GM23338 (cell line): ENCODE results near the gene AIF1L. TPM values are rescaled to one million over a fixed set of nuclear protein-coding genes. Genes with fewer than 3 reads are reported as not detected.

Experiments used
- ATAC-seq: fragments of 200-7000 bp; cut with Tn5 transposase; 3 replicates; pipeline ENCODE4 v1.9.1; 2020
- DNase-seq: peaks from one replicate; pipeline ENCODE4 v3.0.0-alpha.2; 2015; ENCODE audit warnings: low spot score
- H2AFZ ChIP-seq: fragments of 200-600 bp; sonication (generic); 2 replicates; pipeline ENCODE4 v1.8.0; 2016; ENCODE audit warnings: antibody characterized with exemption, mild to moderate bottlenecking, moderate library complexity
- H3F3A ChIP-seq: fragments of 200-600 bp; sonication (generic); replicated peaks from 2 replicates; pipeline ENCODE4 v1.8.0; 2017; ENCODE audit warnings: antibody characterized with exemption, mixed run types, low read depth
- H3K27ac ChIP-seq: fragments of 200-600 bp; sonication (generic); 2 replicates; pipeline ENCODE4 v1.6.1; 2016; ENCODE audit warnings: low read depth
- H3K27me3 ChIP-seq: fragments of 200-600 bp; sonication (generic); 2 replicates; pipeline ENCODE4 v1.8.0; 2016; ENCODE audit warnings: mild to moderate bottlenecking, mixed run types, moderate library complexity; ENCODE audit not compliant: insufficient read depth
- H3K36me3 ChIP-seq: fragments of 200-600 bp; sonication (generic); 2 replicates; pipeline ENCODE4 v1.8.0; 2016; ENCODE audit warnings: mild to moderate bottlenecking; ENCODE audit not compliant: insufficient read depth
- H3K4me1 ChIP-seq: fragments of 200-600 bp; sonication (generic); 2 replicates; pipeline ENCODE4 v1.8.0; 2016; ENCODE audit warnings: mild to moderate bottlenecking, moderate library complexity; ENCODE audit not compliant: insufficient read depth
- H3K4me2 ChIP-seq: fragments of 200-600 bp; sonication (generic); 2 replicates; pipeline ENCODE4 v1.7.1; 2017; ENCODE audit warnings: mixed run types
- H3K4me3 ChIP-seq: fragments of 200-600 bp; sonication (generic); 2 replicates; pipeline ENCODE4 v1.6.1; 2016; ENCODE audit warnings: mixed run types
- H3K79me2 ChIP-seq: fragments of 200-600 bp; sonication (generic); replicated peaks from 2 replicates; pipeline ENCODE4 v1.8.0; 2017; ENCODE audit warnings: mild to moderate bottlenecking; ENCODE audit not compliant: insufficient read depth
- H3K9me2 ChIP-seq: fragments of 200-600 bp; sonication (generic); 2 replicates; pipeline ENCODE4 v1.8.0; 2017; ENCODE audit not compliant: insufficient read depth
- H4K20me1 ChIP-seq: fragments of 200-600 bp; sonication (generic); replicated peaks from 2 replicates; pipeline ENCODE4 v1.8.0; 2017; ENCODE audit warnings: mild to moderate bottlenecking; ENCODE audit not compliant: insufficient read depth
- H3K27ac Mint-ChIP-seq: 2 replicates; pipeline ENCODE4 v1.8.0; 2020; ENCODE audit warnings: inconsistent platforms, mild to moderate bottlenecking, moderate library complexity, mixed read lengths
- H3K27me3 Mint-ChIP-seq: 3 replicates; pipeline ENCODE4 v1.8.0; 2022; ENCODE audit warnings: low read depth, mild to moderate bottlenecking, moderate library complexity, mixed read lengths, inconsistent platforms; ENCODE audit not compliant: insufficient read depth, poor library complexity
- H3K36me3 Mint-ChIP-seq: 3 replicates; pipeline ENCODE4 v1.8.0; 2021; ENCODE audit warnings: low read depth, mild to moderate bottlenecking, inconsistent platforms, moderate library complexity, mixed read lengths
- H3K4me1 Mint-ChIP-seq: 3 replicates; pipeline ENCODE4 v1.8.0; 2020; ENCODE audit warnings: mild to moderate bottlenecking, inconsistent platforms, mixed read lengths
- H3K4me3 Mint-ChIP-seq: 3 replicates; pipeline ENCODE4 v1.8.0; 2021; ENCODE audit warnings: moderate library complexity, mild to moderate bottlenecking, inconsistent platforms, mixed read lengths
- H3K9me3 Mint-ChIP-seq: 3 replicates; pipeline ENCODE4 v1.8.0; 2020; ENCODE audit warnings: moderate library complexity, mild to moderate bottlenecking, inconsistent platforms, mixed read lengths
- CREB1 ChIP-seq: fragments of 250-450 bp; sonication (Bioruptor Pico); IDR thresholded peaks from 2 replicates; pipeline ENCODE4 v1.5.0; 2020; ENCODE audit warnings: low read depth, mild to moderate bottlenecking, moderate library complexity
- EZH2 ChIP-seq: fragments of 200-600 bp; sonication (generic); IDR thresholded peaks from one replicate; pipeline ENCODE4 v1.8.0; 2017; ENCODE audit warnings: antibody characterized with exemption, mild to moderate bottlenecking, low read depth; ENCODE audit not compliant: unreplicated experiment
- EZH2phosphoT487 ChIP-seq: fragments of 200-600 bp; sonication (generic); IDR thresholded peaks from one replicate; pipeline ENCODE4 v1.8.1; 2018; ENCODE audit warnings: antibody characterized with exemption; ENCODE audit not compliant: unreplicated experiment
- JUNB ChIP-seq: IDR thresholded peaks from one replicate; pipeline ENCODE4 v1.6.1; 2016; ENCODE audit warnings: antibody characterized with exemption; ENCODE audit not compliant: unreplicated experiment
- NANOG ChIP-seq: IDR thresholded peaks from 2 replicates; pipeline ENCODE4 v1.6.1; 2016; ENCODE audit warnings: antibody characterized with exemption, borderline replicate concordance
- POLR2AphosphoS5 ChIP-seq: IDR thresholded peaks from 2 replicates; pipeline ENCODE4 v1.6.1; 2016; ENCODE audit warnings: antibody characterized with exemption, low read depth
- STAT1 ChIP-seq: IDR thresholded peaks from one replicate; pipeline ENCODE4 v1.6.1; 2016; ENCODE audit warnings: antibody characterized with exemption; ENCODE audit not compliant: unreplicated experiment
- ZNF114 ChIP-seq: fragments of 250-450 bp; sonication (Bioruptor Pico); IDR thresholded peaks from 2 replicates; pipeline ENCODE4 v1.5.0; 2020; ENCODE audit warnings: mild to moderate bottlenecking, moderate library complexity
- ZNF331 ChIP-seq: fragments of 250-450 bp; sonication (Bioruptor Pico); IDR thresholded peaks from 2 replicates; pipeline ENCODE4 v1.5.0; 2020; ENCODE audit warnings: low read depth, mild to moderate bottlenecking, moderate library complexity
- polyA plus RNA-seq: library from polyadenylated mRNA; unstranded; fragments of >200 nt; fragmentation: Nextera tagmentation; extraction: Ambion mirVana; gene quantifications from 2 replicates; pipeline ENCODE4 v1.2.1, GENCODE V29; 2016
- total RNA-seq: library from RNA; depleted of rRNA; stranded (reverse); fragments of >200 nt; shearing (Covaris generic); gene quantifications from 2 replicates; pipeline ENCODE4 v1.2.3, GENCODE V29; 2014
- TF ChIP-seq, protein P1 (sequence below): fragments of 250-450 bp; sonication (Bioruptor Pico); IDR thresholded peaks from 2 replicates; pipeline ENCODE4 v1.5.0; 2020; ENCODE audit warnings: mild to moderate bottlenecking, moderate library complexity
- TF ChIP-seq, protein P2 (sequence below), 2 experiments: fragments of 200-600 bp in 1 of 2; sonication (generic) in 1 of 2; conservative IDR thresholded peaks; 2 replicates each; pipeline versions ENCODE4 v1.5.1 to v1.6.1; 2016 to 2017; ENCODE audit warnings: antibody characterized with exemption in 2 of 2, low read depth in 2 of 2, mild to moderate bottlenecking in 2 of 2, moderate library complexity in 1 of 2
- TF ChIP-seq, protein P3 (sequence below): IDR thresholded peaks from one replicate; pipeline ENCODE4 v1.6.1; 2018; ENCODE audit warnings: antibody characterized with exemption; ENCODE audit not compliant: unreplicated experiment
- TF ChIP-seq, protein P4 (sequence below): IDR thresholded peaks from 2 replicates; pipeline ENCODE4 v1.6.1; 2016; ENCODE audit warnings: antibody characterized with exemption

Gene AIF1L
- total and polyA plus RNA-seq, 2 experiments from 2014 or later, result 76.4 to 87.8 TPM

DNA sequence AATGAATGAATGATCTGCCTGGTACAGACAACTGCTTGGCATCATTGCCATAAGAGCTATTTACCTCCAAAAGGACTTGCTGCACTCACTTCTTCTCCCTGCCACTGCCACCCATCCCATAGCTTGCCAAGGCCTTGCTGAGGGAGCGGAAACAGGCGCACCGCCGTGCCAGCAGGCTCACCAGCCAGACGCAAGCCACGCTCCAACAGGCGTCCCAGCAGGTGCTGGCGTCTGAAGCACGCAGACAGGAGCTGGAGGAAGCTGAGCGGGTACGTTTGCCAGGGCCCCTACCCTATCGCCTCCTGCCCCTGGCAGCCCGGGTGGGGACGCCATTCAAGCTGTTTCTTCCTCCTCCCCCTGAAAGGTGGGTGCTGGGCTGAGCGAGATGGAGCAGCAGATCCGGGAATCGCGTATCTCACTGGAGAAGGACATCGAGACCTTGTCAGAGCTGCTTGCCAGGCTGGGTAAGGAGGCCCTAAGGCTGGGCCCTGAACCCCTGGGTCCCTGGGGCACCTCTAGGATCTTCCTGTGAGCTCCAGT lies 8.9 kb upstream of the AIF1L start:
- Mint-ChIP-seq H3K9me3 (no peaks in the 10 kb centered on the region), H3K4me3 (no peak overlapping the region), H3K27ac (no peak overlapping the region)

More for the DNA sequence above, 8.9 kb upstream of the AIF1L start:
- Histone ChIP-seq H4K20me1 (no peaks in the 10 kb centered on the region), H3F3A (0 out of 2 replicates have a peak, but pooled peaks cover 2% of the 10 kb centered on the region), H3K4me3 (no peak overlapping the region), H3K27me3 (no peaks in the 10 kb centered on the region), H3K4me2 (no peak overlapping the region), H3K4me1 (no peaks in the 10 kb centered on the region), H3K79me2 (no peaks in the 10 kb centered on the region), H3K36me3 (no peaks in the 10 kb centered on the region), H3K27ac (no peak overlapping the region), H3K9me2 (no peaks in the 10 kb centered on the region), H2AFZ (no peak overlapping the region)
- no peaks in the 10 kb centered on the region for H3K27me3 Mint-ChIP-seq
- TF ChIP-seq JUNB (no peak), POLR2AphosphoS5 (no peak), EZH2 (no peak), STAT1 (no peak), CREB1 (CRISPR knock-in tag) (no peak), ZNF331 (no peak), NANOG (no peak), EZH2phosphoT487 (no peak), ZNF114 (CRISPR knock-in tag) (no peak)
- TF ChIP-seq, protein P1, sequence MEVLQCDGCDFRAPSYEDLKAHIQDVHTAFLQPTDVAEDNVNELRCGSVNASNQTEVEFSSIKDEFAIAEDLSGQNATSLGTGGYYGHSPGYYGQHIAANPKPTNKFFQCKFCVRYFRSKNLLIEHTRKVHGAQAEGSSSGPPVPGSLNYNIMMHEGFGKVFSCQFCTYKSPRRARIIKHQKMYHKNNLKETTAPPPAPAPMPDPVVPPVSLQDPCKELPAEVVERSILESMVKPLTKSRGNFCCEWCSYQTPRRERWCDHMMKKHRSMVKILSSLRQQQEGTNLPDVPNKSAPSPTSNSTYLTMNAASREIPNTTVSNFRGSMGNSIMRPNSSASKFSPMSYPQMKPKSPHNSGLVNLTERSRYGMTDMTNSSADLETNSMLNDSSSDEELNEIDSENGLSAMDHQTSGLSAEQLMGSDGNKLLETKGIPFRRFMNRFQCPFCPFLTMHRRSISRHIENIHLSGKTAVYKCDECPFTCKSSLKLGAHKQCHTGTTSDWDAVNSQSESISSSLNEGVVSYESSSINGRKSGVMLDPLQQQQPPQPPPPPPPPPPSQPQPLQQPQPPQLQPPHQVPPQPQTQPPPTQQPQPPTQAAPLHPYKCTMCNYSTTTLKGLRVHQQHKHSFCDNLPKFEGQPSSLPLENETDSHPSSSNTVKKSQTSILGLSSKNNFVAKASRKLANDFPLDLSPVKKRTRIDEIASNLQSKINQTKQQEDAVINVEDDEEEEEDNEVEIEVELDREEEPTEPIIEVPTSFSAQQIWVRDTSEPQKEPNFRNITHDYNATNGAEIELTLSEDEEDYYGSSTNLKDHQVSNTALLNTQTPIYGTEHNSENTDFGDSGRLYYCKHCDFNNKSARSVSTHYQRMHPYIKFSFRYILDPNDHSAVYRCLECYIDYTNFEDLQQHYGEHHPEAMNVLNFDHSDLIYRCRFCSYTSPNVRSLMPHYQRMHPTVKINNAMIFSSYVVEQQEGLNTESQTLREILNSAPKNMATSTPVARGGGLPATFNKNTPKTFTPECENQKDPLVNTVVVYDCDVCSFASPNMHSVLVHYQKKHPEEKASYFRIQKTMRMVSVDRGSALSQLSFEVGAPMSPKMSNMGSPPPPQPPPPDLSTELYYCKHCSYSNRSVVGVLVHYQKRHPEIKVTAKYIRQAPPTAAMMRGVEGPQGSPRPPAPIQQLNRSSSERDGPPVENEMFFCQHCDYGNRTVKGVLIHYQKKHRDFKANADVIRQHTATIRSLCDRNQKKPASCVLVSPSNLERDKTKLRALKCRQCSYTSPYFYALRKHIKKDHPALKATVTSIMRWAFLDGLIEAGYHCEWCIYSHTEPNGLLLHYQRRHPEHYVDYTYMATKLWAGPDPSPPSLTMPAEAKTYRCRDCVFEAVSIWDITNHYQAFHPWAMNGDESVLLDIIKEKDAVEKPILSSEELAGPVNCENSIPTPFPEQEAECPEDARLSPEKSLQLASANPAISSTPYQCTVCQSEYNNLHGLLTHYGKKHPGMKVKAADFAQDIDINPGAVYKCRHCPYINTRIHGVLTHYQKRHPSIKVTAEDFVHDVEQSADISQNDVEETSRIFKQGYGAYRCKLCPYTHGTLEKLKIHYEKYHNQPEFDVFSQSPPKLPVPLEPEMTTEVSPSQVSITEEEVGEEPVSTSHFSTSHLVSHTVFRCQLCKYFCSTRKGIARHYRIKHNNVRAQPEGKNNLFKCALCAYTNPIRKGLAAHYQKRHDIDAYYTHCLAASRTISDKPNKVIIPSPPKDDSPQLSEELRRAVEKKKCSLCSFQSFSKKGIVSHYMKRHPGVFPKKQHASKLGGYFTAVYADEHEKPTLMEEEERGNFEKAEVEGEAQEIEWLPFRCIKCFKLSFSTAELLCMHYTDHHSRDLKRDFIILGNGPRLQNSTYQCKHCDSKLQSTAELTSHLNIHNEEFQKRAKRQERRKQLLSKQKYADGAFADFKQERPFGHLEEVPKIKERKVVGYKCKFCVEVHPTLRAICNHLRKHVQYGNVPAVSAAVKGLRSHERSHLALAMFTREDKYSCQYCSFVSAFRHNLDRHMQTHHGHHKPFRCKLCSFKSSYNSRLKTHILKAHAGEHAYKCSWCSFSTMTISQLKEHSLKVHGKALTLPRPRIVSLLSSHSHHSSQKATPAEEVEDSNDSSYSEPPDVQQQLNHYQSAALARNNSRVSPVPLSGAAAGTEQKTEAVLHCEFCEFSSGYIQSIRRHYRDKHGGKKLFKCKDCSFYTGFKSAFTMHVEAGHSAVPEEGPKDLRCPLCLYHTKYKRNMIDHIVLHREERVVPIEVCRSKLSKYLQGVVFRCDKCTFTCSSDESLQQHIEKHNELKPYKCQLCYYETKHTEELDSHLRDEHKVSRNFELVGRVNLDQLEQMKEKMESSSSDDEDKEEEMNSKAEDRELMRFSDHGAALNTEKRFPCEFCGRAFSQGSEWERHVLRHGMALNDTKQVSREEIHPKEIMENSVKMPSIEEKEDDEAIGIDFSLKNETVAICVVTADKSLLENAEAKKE (CRISPR knock-in tag), result no peak
- TF ChIP-seq, protein P2, sequence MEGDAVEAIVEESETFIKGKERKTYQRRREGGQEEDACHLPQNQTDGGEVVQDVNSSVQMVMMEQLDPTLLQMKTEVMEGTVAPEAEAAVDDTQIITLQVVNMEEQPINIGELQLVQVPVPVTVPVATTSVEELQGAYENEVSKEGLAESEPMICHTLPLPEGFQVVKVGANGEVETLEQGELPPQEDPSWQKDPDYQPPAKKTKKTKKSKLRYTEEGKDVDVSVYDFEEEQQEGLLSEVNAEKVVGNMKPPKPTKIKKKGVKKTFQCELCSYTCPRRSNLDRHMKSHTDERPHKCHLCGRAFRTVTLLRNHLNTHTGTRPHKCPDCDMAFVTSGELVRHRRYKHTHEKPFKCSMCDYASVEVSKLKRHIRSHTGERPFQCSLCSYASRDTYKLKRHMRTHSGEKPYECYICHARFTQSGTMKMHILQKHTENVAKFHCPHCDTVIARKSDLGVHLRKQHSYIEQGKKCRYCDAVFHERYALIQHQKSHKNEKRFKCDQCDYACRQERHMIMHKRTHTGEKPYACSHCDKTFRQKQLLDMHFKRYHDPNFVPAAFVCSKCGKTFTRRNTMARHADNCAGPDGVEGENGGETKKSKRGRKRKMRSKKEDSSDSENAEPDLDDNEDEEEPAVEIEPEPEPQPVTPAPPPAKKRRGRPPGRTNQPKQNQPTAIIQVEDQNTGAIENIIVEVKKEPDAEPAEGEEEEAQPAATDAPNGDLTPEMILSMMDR (conservative IDR thresholded peaks at IDR 0.05; ENCODE audit: low read depth in 2 of 2), result no peak
- TF ChIP-seq, protein P3, sequence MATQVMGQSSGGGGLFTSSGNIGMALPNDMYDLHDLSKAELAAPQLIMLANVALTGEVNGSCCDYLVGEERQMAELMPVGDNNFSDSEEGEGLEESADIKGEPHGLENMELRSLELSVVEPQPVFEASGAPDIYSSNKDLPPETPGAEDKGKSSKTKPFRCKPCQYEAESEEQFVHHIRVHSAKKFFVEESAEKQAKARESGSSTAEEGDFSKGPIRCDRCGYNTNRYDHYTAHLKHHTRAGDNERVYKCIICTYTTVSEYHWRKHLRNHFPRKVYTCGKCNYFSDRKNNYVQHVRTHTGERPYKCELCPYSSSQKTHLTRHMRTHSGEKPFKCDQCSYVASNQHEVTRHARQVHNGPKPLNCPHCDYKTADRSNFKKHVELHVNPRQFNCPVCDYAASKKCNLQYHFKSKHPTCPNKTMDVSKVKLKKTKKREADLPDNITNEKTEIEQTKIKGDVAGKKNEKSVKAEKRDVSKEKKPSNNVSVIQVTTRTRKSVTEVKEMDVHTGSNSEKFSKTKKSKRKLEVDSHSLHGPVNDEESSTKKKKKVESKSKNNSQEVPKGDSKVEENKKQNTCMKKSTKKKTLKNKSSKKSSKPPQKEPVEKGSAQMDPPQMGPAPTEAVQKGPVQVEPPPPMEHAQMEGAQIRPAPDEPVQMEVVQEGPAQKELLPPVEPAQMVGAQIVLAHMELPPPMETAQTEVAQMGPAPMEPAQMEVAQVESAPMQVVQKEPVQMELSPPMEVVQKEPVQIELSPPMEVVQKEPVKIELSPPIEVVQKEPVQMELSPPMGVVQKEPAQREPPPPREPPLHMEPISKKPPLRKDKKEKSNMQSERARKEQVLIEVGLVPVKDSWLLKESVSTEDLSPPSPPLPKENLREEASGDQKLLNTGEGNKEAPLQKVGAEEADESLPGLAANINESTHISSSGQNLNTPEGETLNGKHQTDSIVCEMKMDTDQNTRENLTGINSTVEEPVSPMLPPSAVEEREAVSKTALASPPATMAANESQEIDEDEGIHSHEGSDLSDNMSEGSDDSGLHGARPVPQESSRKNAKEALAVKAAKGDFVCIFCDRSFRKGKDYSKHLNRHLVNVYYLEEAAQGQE, result no peak
- TF ChIP-seq, protein P4, sequence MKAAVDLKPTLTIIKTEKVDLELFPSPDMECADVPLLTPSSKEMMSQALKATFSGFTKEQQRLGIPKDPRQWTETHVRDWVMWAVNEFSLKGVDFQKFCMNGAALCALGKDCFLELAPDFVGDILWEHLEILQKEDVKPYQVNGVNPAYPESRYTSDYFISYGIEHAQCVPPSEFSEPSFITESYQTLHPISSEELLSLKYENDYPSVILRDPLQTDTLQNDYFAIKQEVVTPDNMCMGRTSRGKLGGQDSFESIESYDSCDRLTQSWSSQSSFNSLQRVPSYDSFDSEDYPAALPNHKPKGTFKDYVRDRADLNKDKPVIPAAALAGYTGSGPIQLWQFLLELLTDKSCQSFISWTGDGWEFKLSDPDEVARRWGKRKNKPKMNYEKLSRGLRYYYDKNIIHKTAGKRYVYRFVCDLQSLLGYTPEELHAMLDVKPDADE, result no peak
- no peak for ATAC-seq
- DNase-seq, result no peak
- H3K36me3 Mint-ChIP-seq, result no peaks in the 10 kb centered on the region
- no peaks in the 10 kb centered on the region for H3K4me1 Mint-ChIP-seq
